Measurements from ENCODE around the gene PLEKHM3. TPM values are rescaled to one million over a fixed set of nuclear protein-coding genes. Genes with fewer than 3 reads are reported as not detected.

The PLEKHM3 gene
- total RNA-seq, 1 donor from 2014 or later = 12.1 TPM

DNA sequence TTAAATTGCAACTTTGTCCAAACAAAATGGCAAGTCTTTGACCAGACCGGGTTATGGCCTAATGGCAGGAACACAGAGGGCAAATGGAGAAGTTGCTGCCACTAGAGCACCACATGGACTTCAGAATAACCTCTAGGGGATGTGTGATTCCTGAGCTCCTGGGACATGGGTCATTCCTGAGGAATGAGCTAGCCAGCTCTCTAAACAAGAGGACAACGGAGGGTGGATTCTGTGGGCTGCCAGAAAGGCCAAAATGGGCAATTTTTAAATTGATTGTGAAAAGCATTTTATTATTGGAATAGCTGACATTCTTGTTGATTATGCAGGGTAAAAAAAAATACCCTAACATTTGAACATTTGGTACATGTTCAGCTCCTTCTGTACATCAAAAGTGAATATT lies 145.8 kb downstream of the PLEKHM3 start:
- Mint-ChIP-seq H3K4me3 (no peak overlapping the region), H3K36me3 (no peaks in the 10 kb centered on the region), H3K4me1 (ENCODE audit: unreplicated experiment) (no peaks in the 10 kb centered on the region), H3K27me3 (no peaks in the 10 kb centered on the region), H3K9me3 (no peaks in the 10 kb centered on the region), H3K27ac (no peak overlapping the region)
- DNase-seq (ENCODE audit: extremely low spot score, unreplicated experiment) = no peak
- TF ChIP-seq, protein P1, sequence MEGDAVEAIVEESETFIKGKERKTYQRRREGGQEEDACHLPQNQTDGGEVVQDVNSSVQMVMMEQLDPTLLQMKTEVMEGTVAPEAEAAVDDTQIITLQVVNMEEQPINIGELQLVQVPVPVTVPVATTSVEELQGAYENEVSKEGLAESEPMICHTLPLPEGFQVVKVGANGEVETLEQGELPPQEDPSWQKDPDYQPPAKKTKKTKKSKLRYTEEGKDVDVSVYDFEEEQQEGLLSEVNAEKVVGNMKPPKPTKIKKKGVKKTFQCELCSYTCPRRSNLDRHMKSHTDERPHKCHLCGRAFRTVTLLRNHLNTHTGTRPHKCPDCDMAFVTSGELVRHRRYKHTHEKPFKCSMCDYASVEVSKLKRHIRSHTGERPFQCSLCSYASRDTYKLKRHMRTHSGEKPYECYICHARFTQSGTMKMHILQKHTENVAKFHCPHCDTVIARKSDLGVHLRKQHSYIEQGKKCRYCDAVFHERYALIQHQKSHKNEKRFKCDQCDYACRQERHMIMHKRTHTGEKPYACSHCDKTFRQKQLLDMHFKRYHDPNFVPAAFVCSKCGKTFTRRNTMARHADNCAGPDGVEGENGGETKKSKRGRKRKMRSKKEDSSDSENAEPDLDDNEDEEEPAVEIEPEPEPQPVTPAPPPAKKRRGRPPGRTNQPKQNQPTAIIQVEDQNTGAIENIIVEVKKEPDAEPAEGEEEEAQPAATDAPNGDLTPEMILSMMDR (conservative IDR thresholded peaks at IDR 0.05) = no peak

GRCh38 chr2:207876842-207877535 lies 148.3 kb downstream of the PLEKHM3 start:
- no peaks in the 10 kb centered on the region for H3K36me3 Mint-ChIP-seq
- H3K9me3 Mint-ChIP-seq = no peaks in the 10 kb centered on the region
- DNase-seq (ENCODE audit: extremely low spot score, unreplicated experiment) = no peak
- no peak overlapping the region for H3K4me3 Mint-ChIP-seq
- TF ChIP-seq, protein P1 (conservative IDR thresholded peaks at IDR 0.05) = no peak
- H3K27me3 Mint-ChIP-seq = no peaks in the 10 kb centered on the region
- H3K27ac Mint-ChIP-seq = no peak overlapping the region
- H3K4me1 Mint-ChIP-seq (ENCODE audit: unreplicated experiment) = no peaks in the 10 kb centered on the region

DNA sequence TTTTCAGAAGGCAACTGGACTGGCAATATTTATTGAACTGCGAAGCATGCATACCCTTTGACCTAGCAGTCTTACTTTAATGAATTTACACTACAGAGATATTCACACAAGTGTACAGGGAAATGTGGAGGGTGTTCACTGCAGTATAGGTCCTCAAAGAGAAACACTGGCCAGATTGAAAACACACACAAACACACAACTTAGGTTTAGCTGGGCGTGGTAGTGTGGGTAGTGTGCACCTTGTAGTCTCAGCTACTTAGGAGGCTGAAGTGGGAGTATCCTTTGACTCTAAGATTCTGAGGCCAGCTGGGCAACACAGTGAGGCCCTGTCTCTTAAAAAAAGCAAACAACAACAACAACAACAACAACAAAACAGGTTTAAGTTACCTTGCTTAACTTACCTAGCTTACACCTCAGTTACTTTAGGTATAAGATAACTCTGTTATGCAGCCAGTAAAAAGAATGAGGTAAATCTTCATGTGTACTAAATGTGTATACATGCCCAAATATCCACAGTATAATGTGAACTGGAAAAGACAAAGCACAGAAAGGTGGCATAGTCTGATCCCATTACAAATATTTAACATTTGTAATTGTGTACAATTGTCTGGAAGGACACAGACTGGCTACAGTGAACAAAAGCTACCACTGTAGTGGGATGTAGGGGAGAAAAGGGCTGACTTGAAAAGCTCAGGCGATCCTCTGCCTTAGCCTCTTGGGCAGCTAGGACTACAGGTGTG lies 149.7 kb downstream of the PLEKHM3 start:
- H3K27ac Mint-ChIP-seq = no peak overlapping the region
- no peaks in the 10 kb centered on the region for H3K36me3 Mint-ChIP-seq
- TF ChIP-seq, protein P1 (conservative IDR thresholded peaks at IDR 0.05) = no peak
- no peaks in the 10 kb centered on the region for H3K9me3 Mint-ChIP-seq
- no peak for DNase-seq (ENCODE audit: extremely low spot score, unreplicated experiment)
- H3K4me3 Mint-ChIP-seq = no peak overlapping the region
- no peaks in the 10 kb centered on the region for H3K27me3 Mint-ChIP-seq
- H3K4me1 Mint-ChIP-seq (ENCODE audit: unreplicated experiment) = no peaks in the 10 kb centered on the region

DNA sequence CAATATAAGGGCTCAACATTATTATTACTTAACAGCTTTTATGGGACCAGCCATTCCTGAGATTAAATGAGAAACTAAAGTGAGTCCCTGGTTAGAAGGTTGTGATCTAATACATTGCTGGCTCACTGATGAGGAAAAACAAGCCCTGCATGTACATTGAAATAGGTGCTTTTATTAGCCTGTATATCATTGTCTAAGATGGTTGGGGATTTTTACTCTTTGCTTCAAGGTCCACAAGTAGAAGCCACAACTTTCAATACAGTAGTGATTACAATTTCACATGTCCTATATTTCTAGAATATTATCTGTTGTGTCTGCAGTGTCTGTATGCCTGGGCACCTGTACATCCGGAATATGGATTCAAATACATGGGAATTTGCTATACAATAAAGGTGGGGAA lies 151.5 kb downstream of the PLEKHM3 start:
- DNase-seq (ENCODE audit: extremely low spot score, unreplicated experiment) = no peak
- Mint-ChIP-seq H3K36me3 (no peaks in the 10 kb centered on the region), H3K9me3 (no peaks in the 10 kb centered on the region), H3K27me3 (no peaks in the 10 kb centered on the region), H3K4me1 (ENCODE audit: unreplicated experiment) (peaks cover 7% of the 10 kb centered on the region), H3K27ac (no peak overlapping the region), H3K4me3 (no peak overlapping the region)
- TF ChIP-seq, protein P1 (conservative IDR thresholded peaks at IDR 0.05) = no peak

DNA sequence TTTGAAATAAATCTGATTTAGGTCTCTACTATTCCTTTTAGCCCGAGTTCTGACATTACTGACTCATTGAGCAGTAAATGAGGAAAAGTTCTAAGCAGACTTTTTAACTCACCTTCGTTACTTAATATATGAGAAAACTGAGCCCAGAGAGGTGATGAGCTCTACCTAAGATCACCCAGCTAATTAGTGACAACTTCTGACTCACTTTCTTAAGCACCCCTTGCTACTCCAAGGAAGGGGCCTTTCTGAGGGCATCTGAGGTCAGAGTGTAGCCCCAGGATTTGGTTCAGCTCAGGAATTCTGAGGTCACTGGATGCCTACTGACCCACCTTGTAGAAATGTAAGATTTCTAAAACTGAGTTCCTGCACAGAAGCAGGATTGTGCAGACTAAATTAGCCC lies 153.4 kb downstream of the PLEKHM3 start:
- Mint-ChIP-seq H3K27me3 (no peaks in the 10 kb centered on the region), H3K4me1 (ENCODE audit: unreplicated experiment) (peaks cover 7% of the 10 kb centered on the region), H3K36me3 (no peaks in the 10 kb centered on the region), H3K9me3 (no peaks in the 10 kb centered on the region), H3K4me3 (no peak overlapping the region), H3K27ac (no peak overlapping the region)
- no peak for DNase-seq (ENCODE audit: extremely low spot score, unreplicated experiment)
- TF ChIP-seq, protein P1 (conservative IDR thresholded peaks at IDR 0.05) = no peak

Measured in type B pancreatic cell (in vitro differentiated cells).